Jurkat, Clone E6-1 (cell line): Measurements from ENCODE around the gene CCNJL. TPM values are rescaled to one million over a fixed set of nuclear protein-coding genes. Genes with fewer than 3 reads are reported as not detected.
A peak's percentile ranks its signal among the peaks of the same experiment; 100 is the strongest.
"Not testable (repeated sequence)": the region's sequence is repeated elsewhere in the genome, so short reads cannot be mapped to it uniquely, and the experiment has no call there.

Source experiments
- DNase-seq: peaks from one replicate; pipeline ENCODE4 v3.0.0-alpha.2; 2011; ENCODE audit warnings: low read depth, low spot score
- H3K4me3 ChIP-seq: 2 replicates; pipeline ENCODE4 v1.5.1; 2011; ENCODE audit warnings: mild to moderate bottlenecking, low read length, control low read depth, moderate library complexity
- polyA plus RNA-seq: library from polyadenylated mRNA; unstranded; fragments of >200 nt; gene quantifications from one replicate; pipeline ENCODE4 v1.2.1, GENCODE V29; 2012; ENCODE audit warnings: missing spikeins; ENCODE audit not compliant: insufficient read length, insufficient read depth

The CCNJL gene
- polyA plus RNA-seq: 10.4 TPM

- H3K4me3 ChIP-seq: peak within 1 kb of the TSS; percentile 58
- DNase-seq: peak; percentile 24
Observed at GRCh38 chr5:160312134-160312959, at the start of gene CCNJL. Gene CCNJL, minus strand, starts transcription at chr5:160312564. Its CDS starts 641 bp downstream, at chr5:160311923.

- no peak for DNase-seq
- H3K4me3 ChIP-seq: no peak overlapping the region
Observed at GRCh38 chr5:160361624-160362228, 49.4 kb upstream of the CCNJL start.

DNA sequence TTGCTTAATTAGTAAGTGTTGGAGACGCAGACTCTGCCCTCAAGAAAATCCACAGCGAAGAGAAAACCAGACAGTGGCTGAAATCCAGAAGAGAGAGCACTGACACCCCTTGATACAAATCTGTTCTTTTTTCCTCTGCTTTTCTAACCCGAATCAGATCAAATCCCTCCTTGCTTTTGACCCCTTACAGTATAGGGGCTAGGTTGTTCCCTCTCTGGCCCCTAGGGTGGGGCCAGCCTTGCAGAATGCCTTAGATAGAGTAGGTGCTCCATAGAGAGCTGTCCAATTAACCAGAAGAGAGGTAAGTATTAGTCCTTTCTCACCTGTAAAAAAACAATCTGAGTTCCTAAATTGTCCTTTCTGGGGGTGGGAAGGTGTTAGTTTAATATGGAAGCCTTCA, 47.9 kb upstream of the CCNJL start:
- H3K4me3 ChIP-seq: no peak overlapping the region
- no peak for DNase-seq

DNA sequence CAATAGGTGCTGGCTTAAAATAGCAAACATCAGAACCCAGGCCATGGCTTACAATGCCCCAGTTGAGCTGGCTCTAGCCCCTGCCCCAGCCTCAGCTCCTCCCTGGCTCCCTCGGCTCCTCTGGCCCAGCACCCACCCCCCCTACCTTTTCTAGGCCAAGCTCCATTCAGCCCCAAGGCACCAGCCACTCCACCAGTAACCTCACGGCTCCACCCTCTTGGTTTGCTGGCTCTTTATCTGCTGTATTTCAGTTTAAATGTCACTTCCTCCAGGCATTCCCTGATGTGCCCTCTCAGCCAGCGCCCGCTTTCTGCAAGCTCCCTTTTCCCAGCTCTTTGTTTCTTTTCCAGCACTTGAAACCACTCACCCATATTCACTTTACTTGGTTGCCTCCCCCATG, 47.5 kb upstream of the CCNJL start:
- H3K4me3 ChIP-seq: no peak overlapping the region
- DNase-seq: no peak

GRCh38 chr5:160359242-160359641, 46.9 kb upstream of the CCNJL start:
- no peak overlapping the region for H3K4me3 ChIP-seq

GRCh38 chr5:160357861-160358411, 45.6 kb upstream of the CCNJL start:
- H3K4me3 ChIP-seq: no peak overlapping the region
- DNase-seq: no peak

More at GRCh38 chr5:160359242-160359641, 46.9 kb upstream of the CCNJL start:
- no peak for DNase-seq

- DNase-seq: no peak
- H3K4me3 ChIP-seq: no peak overlapping the region
Observed at GRCh38 chr5:160357394-160357793, 45.0 kb upstream of the CCNJL start.

DNA sequence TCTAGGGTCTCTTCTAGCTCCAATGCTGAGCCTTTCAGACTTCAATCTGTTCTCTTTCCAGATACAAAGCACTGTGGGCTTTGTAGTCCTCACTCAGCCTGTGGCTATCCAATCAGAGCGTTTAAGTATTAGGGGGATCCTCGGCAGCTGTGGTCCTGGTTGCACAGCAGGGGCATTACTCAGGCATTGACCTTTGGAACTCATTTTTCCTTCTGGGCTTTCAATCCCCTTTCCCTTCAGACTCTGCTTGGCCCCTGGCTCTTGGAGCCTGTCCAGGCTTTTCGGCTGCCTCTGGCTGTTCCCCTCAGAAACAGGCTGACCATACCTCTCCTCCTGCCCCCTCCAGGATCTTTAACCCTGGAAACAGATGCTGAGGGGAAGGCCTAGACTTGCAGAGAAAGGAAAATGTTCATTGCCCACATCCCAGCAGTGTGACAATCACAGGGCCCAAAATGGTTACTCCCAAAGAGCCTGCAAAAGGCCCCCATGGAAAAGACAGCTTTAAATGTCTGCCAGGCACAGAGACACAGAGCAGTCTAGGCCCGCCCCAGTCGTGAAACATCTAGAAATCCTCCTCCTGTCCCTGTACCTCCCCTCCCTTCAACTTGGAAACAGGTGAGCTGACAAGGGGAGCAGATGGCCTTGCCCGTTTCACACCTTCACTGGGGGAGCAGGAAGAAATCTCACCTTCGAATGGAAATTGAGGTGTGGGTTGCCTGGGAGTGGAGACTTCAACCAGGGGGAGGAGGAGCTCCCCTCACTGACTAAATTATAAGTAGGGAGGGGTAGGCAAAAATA, 44.4 kb upstream of the CCNJL start:
- DNase-seq: no peak
- H3K4me3 ChIP-seq: no peak overlapping the region

DNA sequence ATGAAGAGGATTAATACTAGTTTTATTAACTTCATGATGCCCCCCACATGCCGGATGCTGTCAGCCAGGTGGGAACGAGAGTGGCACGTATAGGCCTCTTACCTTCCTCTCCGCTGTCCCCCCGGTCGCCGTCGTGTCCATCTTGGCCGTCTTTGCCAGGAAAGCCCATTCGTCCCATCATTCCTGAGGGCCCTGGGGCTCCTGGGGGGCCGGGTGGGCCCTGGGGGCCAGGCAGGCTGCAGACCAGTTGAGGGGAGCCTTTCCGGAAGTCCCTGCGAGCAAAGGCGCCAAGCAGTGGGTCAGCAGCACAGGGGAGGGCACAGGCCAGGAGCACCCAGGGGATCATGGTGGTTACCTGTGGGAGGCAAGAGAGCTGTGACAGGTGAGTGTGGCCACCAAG, 42.3 kb upstream of the CCNJL start:
- no peak for DNase-seq
- no peak overlapping the region for H3K4me3 ChIP-seq

- H3K4me3 ChIP-seq: no peak overlapping the region
- DNase-seq: no peak
Observed at GRCh38 chr5:160353379-160353778, 41.0 kb upstream of the CCNJL start.

DNA sequence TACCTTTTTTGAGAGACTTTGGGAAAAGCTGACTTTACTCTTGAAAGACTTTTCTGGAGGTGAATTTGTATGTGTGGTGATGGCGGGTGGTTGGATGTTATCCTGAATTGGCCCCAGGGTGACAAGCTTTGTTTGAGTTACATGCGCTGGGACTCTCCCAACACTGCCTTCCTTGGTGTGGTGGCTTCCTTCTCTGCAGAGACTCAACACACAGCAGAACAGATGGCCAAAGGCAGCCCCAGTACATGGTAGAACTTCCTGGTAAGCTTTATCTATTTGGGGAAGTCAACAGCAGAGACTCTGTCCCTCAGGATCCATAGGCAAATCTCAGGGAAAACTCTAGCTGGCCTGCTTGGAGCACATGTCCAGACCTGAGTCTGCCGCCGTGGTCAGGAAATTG, 39.9 kb upstream of the CCNJL start:
- no peak overlapping the region for H3K4me3 ChIP-seq
- no peak for DNase-seq

- DNase-seq: no peak
- no peak overlapping the region for H3K4me3 ChIP-seq
Observed at GRCh38 chr5:160349935-160350303, 37.6 kb upstream of the CCNJL start.

DNA sequence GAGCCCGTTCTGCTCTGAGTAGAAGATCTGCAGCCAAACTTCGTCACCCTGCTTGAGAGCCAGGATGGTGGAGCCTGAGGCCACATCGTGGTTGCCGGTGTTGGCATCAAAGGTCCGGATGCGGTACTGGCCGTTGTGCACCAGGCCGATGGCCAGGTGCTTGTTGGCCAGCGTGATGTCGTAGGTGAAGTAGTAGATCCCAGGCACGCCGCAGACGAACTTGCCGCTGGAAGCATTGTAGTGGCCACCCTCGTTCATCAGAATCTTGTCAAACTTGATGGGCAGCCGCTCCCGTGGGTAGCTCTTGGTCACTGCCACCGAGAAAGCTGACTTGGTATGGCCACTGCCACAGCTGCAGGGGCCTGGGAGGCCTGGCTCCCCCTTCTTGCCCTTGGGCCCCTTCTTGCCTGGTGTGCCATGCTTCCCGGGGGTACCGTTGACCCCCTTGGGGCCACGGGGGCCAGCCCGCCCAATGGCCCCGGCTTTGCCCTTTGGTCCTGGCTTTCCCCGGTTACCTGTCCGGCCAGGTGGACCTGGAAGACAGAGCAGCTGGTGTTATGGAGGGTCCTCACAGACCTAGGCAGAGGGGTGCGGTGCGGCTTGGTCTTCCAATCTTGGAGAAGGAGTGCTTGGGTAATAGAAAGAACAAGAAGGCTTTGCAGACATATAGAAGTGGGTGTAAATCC, 37.0 kb upstream of the CCNJL start:
- no peak for DNase-seq
- H3K4me3 ChIP-seq: no peak overlapping the region

DNA sequence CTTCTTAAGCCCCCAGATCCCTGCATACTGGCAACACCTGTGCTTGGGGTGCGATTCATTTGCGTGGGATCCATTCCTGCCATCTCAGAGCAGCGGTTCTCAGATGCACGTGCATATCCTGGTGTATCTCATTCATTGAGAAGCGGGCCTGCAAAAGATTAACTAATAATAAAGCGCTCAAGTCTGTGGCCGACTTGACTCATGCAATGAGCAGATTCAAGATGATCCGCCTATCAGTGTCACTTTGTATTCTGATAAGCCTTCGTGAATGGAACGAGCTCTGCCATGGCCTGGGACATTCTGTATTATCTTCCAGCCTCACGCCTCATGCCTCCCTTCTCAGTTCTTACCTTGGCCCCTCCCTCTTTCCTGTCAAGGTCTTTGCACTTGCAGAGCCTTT, 35.7 kb upstream of the CCNJL start:
- no peak overlapping the region for H3K4me3 ChIP-seq
- no peak for DNase-seq

DNA sequence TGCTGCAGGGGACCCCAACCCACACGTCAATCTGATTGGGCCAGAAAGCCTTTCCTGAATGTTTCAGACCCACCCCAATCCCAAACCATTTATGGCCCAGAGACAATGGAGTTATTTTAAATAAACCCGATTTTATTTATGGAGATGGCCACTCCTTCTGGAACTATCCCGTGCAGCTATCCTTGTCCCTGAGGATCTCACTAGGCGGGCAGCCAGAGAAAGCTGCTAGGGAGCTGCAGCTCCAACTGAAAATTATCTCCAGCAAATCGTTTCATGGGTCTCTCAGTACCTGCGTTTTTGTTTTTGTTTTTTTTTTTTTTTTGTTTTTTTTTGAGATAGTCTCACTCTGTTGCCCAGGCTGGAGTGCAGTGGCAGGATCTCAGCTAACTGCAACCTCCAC, 35.1 kb upstream of the CCNJL start:
- DNase-seq: no peak
- H3K4me3 ChIP-seq: no peak overlapping the region

DNA sequence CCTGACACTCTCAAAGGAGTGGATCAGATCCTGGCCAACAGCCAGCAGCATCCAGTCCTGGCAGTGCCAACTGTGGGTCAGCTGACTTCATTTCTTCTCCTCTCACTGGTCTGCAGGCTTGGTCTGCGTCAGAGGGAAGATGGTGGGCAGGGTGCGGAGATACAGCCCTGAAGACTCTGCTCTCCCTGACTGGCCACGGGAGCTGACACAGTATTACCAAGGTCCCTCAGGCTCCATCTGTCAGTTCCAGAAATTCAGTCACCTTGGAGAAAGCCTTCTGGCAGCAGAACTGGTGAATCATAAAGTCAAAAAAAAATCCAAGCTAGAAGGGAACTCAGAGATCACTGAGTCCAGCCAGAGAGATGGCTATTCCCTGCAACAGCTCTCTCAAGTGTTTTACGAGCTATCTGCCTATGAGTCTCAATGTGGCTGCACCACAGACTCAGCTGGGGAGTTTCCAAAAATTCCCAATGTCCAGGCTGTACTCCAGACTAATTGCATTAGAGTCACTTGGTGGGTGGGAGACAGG, 30.1 kb upstream of the CCNJL start:
- no peak overlapping the region for H3K4me3 ChIP-seq
- no peak for DNase-seq

DNA sequence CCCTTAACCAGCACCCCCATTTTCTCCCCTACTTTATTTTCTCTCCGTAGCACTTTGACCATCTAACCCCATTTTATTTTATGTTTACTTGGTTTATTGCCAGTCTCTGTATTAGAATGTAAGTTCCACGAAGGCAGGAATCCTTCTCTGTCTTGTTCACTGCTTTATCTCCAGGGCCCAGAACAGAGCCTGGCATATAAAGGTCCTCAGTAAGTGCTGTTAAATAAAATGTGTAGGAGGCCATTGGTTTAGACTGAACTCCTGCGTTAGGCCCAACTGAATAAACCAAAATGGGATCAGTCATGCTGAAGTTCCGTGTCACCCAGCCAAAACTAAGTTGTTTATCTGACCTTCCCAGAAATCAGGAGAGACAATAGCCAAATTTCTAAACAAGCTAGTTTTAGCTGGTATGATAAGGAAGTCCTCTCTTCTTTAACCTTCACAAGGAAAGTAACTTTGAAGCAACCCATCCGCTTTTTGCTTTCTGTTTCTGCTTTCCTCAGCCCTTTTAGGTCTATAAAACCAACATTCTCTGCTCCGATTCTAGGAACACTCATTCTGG, 29.0 kb upstream of the CCNJL start:
- no peak for DNase-seq

DNA sequence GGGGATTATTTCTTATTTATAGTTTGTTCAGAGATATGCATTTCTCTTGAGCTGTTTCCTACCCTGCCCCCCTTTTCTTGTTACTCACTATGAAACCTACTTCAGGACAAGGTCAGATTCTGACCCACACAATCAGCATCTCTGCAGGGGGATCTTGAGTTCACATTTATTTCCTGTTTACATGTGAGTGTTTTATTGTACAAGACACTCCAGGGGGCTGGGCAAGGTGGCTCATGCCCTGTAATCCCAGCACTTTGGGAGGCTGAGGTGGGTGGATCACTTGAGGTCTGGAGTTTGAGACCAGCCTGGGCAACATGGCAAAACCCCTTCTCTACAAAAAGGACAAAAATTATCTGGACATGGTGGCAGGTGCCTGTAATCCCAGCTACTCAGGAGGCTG, 28.1 kb upstream of the CCNJL start:
- not testable (repeated sequence) for DNase-seq, H3K4me3 ChIP-seq

More for the DNA sequence above, 29.0 kb upstream of the CCNJL start:
- no peak overlapping the region for H3K4me3 ChIP-seq
